Gastroesophageal sphincter (tissue), 4 donors: Measurements from ENCODE around the gene NDUFA5. TPM values are rescaled to one million over a fixed set of nuclear protein-coding genes. Genes with fewer than 3 reads are reported as not detected.
"Not testable (repeated sequence)": the region's sequence is repeated elsewhere in the genome, so short reads cannot be mapped to it uniquely, and the experiment has no call there.

Source experiments
- ATAC-seq: fragments of 150-250 bp; one replicate; pipeline ENCODE4 v1.9.1; 2016; ENCODE audit warnings: mild to moderate bottlenecking, moderate library complexity
- H3K27ac ChIP-seq, 4 donors: fragments of 200-600 bp; sonication (generic) in 3 of 4; 1 replicate in 3 of 4; 2 replicates in 1 of 4; pipeline ENCODE4 v1.5.1; 2016 to 2019
- H3K27me3 ChIP-seq: fragments of 200-600 bp; sonication (generic); one replicate; pipeline ENCODE4 v1.5.1; 2019
- H3K36me3 ChIP-seq, 2 donors: fragments of 200-600 bp; sonication (generic); one replicate each; pipeline ENCODE4 v1.5.1; 2019; ENCODE audit warnings: control low read depth in 1 of 2
- H3K4me1 ChIP-seq, 3 donors: fragments of 200-600 bp; sonication (generic); 1 replicate in 2 of 3; 2 replicates in 1 of 3; pipeline ENCODE4 v1.5.1; 2016 to 2019; ENCODE audit warnings: control low read depth in 2 of 3
- H3K4me3 ChIP-seq, 2 donors: fragments of 200-600 bp; sonication (generic); one replicate each; pipeline ENCODE4 v1.5.1; 2019; ENCODE audit warnings: mild to moderate bottlenecking in 1 of 2, moderate library complexity in 1 of 2
- H3K9me3 ChIP-seq, 3 donors: fragments of 200-600 bp; sonication (generic); one replicate each; pipeline ENCODE4 v1.5.1; 2017 to 2019; ENCODE audit warnings: control low read depth in 2 of 3
- EP300 ChIP-seq: sonication (generic); formaldehyde crosslinking; IDR thresholded peaks from one replicate; pipeline ENCODE4 v1.6.1; 2017; ENCODE audit warnings: antibody characterized with exemption, mild to moderate bottlenecking
- POLR2A ChIP-seq, 2 donors: fragments of 450-650 bp; IDR thresholded peaks; one replicate each; pipeline ENCODE4 v1.6.1; 2017; ENCODE audit warnings: antibody characterized with exemption in 2 of 2, mild to moderate bottlenecking in 2 of 2, moderate library complexity in 1 of 2
- POLR2AphosphoS5 ChIP-seq: sonication (generic); formaldehyde crosslinking; IDR thresholded peaks from one replicate; pipeline ENCODE4 v1.6.1; 2017; ENCODE audit warnings: antibody characterized with exemption
- WGBS, 2 donors: methylation state at CpG; one replicate each; pipeline ENCODE4 v1.1.5; 2018; ENCODE audit warnings: low coverage in 1 of 2; 5-methylcytosine and 5-hydroxymethylcytosine counted together
- total RNA-seq, 4 donors: library from RNA; depleted of rRNA; stranded (reverse); fragments of >200 nt; gene quantifications; one replicate each; pipeline ENCODE4 v1.1.0, GENCODE V29; 2016
- TF ChIP-seq, protein P1 (sequence below), 4 experiments: fragments of 200-600 bp in 2 of 4; fragments of 450-650 bp in 2 of 4; sonication (generic) in 1 of 4; IDR thresholded peaks; one replicate each; pipeline ENCODE4 v1.5.1; 2017 to 2019; ENCODE audit warnings: antibody characterized with exemption in 4 of 4, mild to moderate bottlenecking in 2 of 4, moderate library complexity in 2 of 4

Gene NDUFA5
- total RNA-seq, 4 donors from 2014 or later = 65.4 to 172 (median 115) TPM

- ATAC-seq = no peak
- WGBS, 2 donors = 14 to 30% methylated on average over 4 of the region's 4 CpGs
- TF ChIP-seq POLR2A (IDR thresholded peaks at IDR 0.05) (no peak), POLR2AphosphoS5 (no peak), EP300 (no peak)
- TF ChIP-seq, protein P1, sequence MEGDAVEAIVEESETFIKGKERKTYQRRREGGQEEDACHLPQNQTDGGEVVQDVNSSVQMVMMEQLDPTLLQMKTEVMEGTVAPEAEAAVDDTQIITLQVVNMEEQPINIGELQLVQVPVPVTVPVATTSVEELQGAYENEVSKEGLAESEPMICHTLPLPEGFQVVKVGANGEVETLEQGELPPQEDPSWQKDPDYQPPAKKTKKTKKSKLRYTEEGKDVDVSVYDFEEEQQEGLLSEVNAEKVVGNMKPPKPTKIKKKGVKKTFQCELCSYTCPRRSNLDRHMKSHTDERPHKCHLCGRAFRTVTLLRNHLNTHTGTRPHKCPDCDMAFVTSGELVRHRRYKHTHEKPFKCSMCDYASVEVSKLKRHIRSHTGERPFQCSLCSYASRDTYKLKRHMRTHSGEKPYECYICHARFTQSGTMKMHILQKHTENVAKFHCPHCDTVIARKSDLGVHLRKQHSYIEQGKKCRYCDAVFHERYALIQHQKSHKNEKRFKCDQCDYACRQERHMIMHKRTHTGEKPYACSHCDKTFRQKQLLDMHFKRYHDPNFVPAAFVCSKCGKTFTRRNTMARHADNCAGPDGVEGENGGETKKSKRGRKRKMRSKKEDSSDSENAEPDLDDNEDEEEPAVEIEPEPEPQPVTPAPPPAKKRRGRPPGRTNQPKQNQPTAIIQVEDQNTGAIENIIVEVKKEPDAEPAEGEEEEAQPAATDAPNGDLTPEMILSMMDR (IDR thresholded peaks at IDR 0.05) = no peak
Observed at GRCh38 chr7:123558289-123558874, 764 bp upstream of the NDUFA5 start.

GRCh38 chr7:123557016-123557397 lies 611 bp downstream of the NDUFA5 start:
- H3K27ac ChIP-seq = peak overlapping the region; percentile 71 to 94 (median 90)
- no peaks in the 10 kb centered on the region for H3K9me3 ChIP-seq
- H3K4me1 ChIP-seq = peaks cover 11 to 49% (median 17%) of the 10 kb centered on the region in 3 donors
- no peaks in the 10 kb centered on the region for H3K27me3 ChIP-seq
- peaks cover 0 to 17% of the 10 kb centered on the region in 2 donors for H3K36me3 ChIP-seq
- peak; percentile 4 for ATAC-seq
- WGBS, 2 donors = 1 to 2% methylated on average over 12 of the region's 12 CpGs
- peak overlapping the region; percentile 75 to 81 for H3K4me3 ChIP-seq
- TF ChIP-seq EP300 (no peak), POLR2AphosphoS5 (no peak), POLR2A (IDR thresholded peaks at IDR 0.05) (no peak)
- TF ChIP-seq, protein P1 (IDR thresholded peaks at IDR 0.05) = no peak

More at GRCh38 chr7:123558289-123558874, 764 bp upstream of the NDUFA5 start:
- Histone ChIP-seq H3K4me1 (peaks cover 11 to 42% (median 17%) of the 10 kb centered on the region in 3 donors), H3K27ac (peak overlapping the region; percentile 89 to 98 (median 92)), H3K9me3 (no peaks in the 10 kb centered on the region), H3K36me3 (peaks cover 0 to 4% of the 10 kb centered on the region in 2 donors), H3K4me3 (peak overlapping the region; percentile 75 to 81), H3K27me3 (no peaks in the 10 kb centered on the region)

GRCh38 chr7:123555484-123555883 lies 2.1 kb downstream of the NDUFA5 start:
- H3K27me3 ChIP-seq = no peaks in the 10 kb centered on the region
- peaks cover 0 to 28% of the 10 kb centered on the region in 2 donors for H3K36me3 ChIP-seq
- no peak overlapping the region for H3K27ac ChIP-seq
- ATAC-seq = no peak
- TF ChIP-seq POLR2AphosphoS5 (no peak), POLR2A (IDR thresholded peaks at IDR 0.05) (no peak), EP300 (no peak)
- TF ChIP-seq, protein P1 (IDR thresholded peaks at IDR 0.05) = no peak
- H3K4me1 ChIP-seq = peaks cover 11 to 54% (median 17%) of the 10 kb centered on the region in 3 donors
- H3K4me3 ChIP-seq = no peak overlapping the region
- H3K9me3 ChIP-seq = no peaks in the 10 kb centered on the region

- Histone ChIP-seq H3K4me1 (peaks cover 11 to 57% (median 17%) of the 10 kb centered on the region in 3 donors), H3K9me3 (no peaks in the 10 kb centered on the region), H3K4me3 (no peak overlapping the region), H3K27me3 (no peaks in the 10 kb centered on the region), H3K27ac (no peak overlapping the region), H3K36me3 (peaks cover 0 to 47% of the 10 kb centered on the region in 2 donors)
- TF ChIP-seq POLR2AphosphoS5 (no peak), POLR2A (IDR thresholded peaks at IDR 0.05) (no peak), EP300 (no peak)
- TF ChIP-seq, protein P1 (IDR thresholded peaks at IDR 0.05) = no peak
- no peak for ATAC-seq
- WGBS, 2 donors = 78 to 84% methylated on average over 2 to 3 of the region's 3 CpGs
Observed at GRCh38 chr7:123553159-123553558, 4.5 kb downstream of the NDUFA5 start.

- H3K27ac ChIP-seq = no peak overlapping the region
- peaks cover 0 to 47% of the 10 kb centered on the region in 2 donors for H3K36me3 ChIP-seq
- no peaks in the 10 kb centered on the region for H3K27me3 ChIP-seq
- TF ChIP-seq, protein P1 (IDR thresholded peaks at IDR 0.05) = no peak
- TF ChIP-seq POLR2AphosphoS5 (no peak), EP300 (no peak), POLR2A (IDR thresholded peaks at IDR 0.05) (no peak)
- ATAC-seq = no peak
- H3K4me3 ChIP-seq = no peak overlapping the region
- 85 to 93% methylated on average over 2 of the region's 2 CpGs for WGBS, 2 donors
- H3K9me3 ChIP-seq = no peaks in the 10 kb centered on the region
- peaks cover 11 to 57% (median 17%) of the 10 kb centered on the region in 3 donors for H3K4me1 ChIP-seq
Observed at GRCh38 chr7:123552641-123553040, 5.0 kb downstream of the NDUFA5 start.

DNA sequence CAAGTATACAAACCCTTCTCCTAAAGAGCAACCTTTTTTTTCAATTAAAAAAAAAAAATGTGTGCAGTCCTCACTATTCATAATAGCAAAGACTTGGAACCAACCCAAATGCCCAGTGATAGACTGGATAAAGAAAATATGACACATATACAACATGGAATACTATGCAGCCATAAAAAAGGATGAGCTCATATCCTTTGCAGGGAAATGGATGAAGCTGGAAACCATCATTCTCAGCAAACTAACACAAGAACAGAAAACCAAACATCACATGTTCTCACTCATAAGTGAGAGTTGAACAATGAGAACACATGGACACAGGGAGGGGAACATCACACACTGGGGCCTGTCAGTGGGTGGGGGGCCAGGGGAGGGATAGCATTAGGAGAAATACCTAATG lies 5.5 kb downstream of the NDUFA5 start:
- not testable (repeated sequence) for H3K27me3 ChIP-seq, ATAC-seq, H3K4me3 ChIP-seq, H3K9me3 ChIP-seq, H3K27ac ChIP-seq
- Histone ChIP-seq H3K4me1 (peaks cover 11 to 61% (median 17%) of the 10 kb centered on the region in 3 donors), H3K36me3 (peaks cover 0 to 51% of the 10 kb centered on the region in 2 donors)
